ENCODE results near the gene GNA12.

Gene GNA12

DNA sequence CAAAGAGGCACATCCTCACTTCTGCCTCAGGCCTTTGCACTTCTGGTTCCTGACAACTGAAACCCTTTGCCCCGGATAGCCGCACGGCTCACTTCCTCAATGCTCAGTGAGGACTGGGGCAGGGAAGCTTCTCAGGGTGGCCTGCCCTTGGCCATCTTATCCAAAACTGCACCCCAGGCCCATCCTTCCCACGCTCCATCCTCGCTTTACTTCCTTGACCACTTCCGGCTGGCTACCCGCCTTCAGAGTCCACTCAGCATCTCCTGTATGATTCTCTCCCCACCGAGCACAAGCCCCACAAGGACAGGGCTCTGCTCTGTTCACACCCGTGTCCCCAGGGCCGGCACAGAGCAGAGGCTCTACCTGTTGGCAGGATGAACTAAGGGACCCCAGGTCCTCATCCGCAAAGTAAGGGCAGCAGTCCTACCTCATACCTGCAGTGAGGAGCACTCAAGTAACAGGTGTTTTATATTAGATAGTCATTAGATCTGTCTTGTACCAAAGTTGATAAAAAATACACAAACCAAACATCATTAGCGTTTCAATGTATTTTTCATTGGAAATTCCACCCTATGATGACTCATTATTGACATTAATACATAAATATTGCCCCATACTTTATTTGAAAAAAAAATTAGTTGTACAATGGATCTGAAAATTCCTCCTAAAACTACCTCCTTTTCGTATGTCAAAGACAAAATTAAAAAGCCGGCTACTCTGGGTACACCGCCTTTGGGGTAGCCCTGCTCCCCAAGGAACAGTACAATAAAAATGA is 35.0 kb downstream of the GNA12 start:
- Histone ChIP-seq H3K9me2 (replicated peaks; ENCODE audit: insufficient read depth, low read length) (no peaks in the 10 kb centered on the region), H3K9me3 (ENCODE audit: insufficient read depth, low read length) (no peaks in the 10 kb centered on the region), H3K79me2 (ENCODE audit: insufficient read depth, low read length) (no peaks in the 10 kb centered on the region), H3K27me3 (ENCODE audit: low read length) (no peaks in the 10 kb centered on the region), H3K4me3 (ENCODE audit: insufficient read depth, low read length, poor library complexity, severe bottlenecking) (no peak overlapping the region), H2AFZ (ENCODE audit: low read depth, low read length, severe bottlenecking) (no peak overlapping the region), H3K36me3 (ENCODE audit: low read length) (no peaks in the 10 kb centered on the region), H3K4me2 (ENCODE audit: low read depth, low read length, poor library complexity, severe bottlenecking) (no peak overlapping the region), H3K9ac (ENCODE audit: low read length) (no peak overlapping the region), H4K20me1 (ENCODE audit: low read depth, low read length) (no peaks in the 10 kb centered on the region; the same call in 1 of the 2 replicates), H3K27ac (ENCODE audit: low read depth, low read length) (no peak overlapping the region), H3F3A (ENCODE audit: insufficient read depth) (no peaks in the 10 kb centered on the region)
- TF ChIP-seq, protein P1, sequence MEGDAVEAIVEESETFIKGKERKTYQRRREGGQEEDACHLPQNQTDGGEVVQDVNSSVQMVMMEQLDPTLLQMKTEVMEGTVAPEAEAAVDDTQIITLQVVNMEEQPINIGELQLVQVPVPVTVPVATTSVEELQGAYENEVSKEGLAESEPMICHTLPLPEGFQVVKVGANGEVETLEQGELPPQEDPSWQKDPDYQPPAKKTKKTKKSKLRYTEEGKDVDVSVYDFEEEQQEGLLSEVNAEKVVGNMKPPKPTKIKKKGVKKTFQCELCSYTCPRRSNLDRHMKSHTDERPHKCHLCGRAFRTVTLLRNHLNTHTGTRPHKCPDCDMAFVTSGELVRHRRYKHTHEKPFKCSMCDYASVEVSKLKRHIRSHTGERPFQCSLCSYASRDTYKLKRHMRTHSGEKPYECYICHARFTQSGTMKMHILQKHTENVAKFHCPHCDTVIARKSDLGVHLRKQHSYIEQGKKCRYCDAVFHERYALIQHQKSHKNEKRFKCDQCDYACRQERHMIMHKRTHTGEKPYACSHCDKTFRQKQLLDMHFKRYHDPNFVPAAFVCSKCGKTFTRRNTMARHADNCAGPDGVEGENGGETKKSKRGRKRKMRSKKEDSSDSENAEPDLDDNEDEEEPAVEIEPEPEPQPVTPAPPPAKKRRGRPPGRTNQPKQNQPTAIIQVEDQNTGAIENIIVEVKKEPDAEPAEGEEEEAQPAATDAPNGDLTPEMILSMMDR (IDR thresholded peaks at IDR 0.05; ENCODE audit: insufficient read depth, low read length, poor library complexity, severe bottlenecking) = no peak
- TF ChIP-seq EZH2phosphoT487 (conservative IDR thresholded peaks at IDR 0.05; ENCODE audit: low read length) = no peak

DNA sequence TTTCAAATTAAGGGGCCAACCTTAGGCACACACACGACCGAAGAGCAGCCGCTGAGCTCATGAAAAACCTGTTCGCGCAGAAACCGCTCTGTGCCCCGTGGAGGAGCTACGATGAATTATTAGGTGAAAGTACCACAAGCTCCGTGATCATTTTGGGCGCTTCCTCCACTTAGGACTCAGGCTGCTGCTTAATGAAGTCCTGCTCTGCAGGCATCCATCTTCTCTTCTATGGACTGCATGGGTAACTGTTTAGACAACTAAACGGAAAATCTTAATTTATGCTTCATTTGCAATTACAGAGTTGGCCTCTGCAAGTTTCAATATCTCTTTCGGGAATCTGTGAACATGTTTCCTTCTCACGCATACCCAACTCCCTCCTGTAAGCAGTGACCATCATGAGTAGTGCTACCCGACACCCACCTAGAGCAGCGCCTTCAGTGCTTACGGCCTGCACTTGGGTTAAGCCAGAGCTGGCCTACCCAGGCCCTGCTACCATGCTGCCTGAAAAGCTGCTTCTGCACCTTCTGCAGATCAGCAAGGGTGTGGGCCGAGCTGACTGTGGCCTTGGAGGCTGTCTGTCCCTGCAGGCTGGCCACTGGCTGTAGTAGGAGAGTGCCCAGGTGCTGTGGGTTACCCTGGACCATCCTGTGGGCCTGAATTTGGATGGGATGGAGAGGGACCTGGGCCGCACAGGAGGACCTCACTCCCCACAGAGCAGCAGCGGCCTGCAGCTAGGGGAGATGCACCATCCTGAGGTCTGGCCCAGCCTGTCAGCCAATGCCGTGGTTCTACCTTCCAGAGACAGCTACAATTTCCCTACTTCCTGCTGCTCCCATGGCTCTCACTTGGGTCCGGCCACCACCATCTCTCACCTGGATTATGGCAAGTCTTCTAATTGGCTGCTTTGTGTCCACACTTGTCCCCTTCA is 36.0 kb downstream of the GNA12 start:
- H3K9me3 ChIP-seq (ENCODE audit: insufficient read depth, low read length) = no peaks in the 10 kb centered on the region
- no peaks in the 10 kb centered on the region for H3K9me2 ChIP-seq (replicated peaks; ENCODE audit: insufficient read depth, low read length)
- H3K27me3 ChIP-seq (ENCODE audit: low read length) = no peaks in the 10 kb centered on the region
- no peaks in the 10 kb centered on the region; the same call in 1 of the 2 replicates for H4K20me1 ChIP-seq (ENCODE audit: low read depth, low read length)
- no peak overlapping the region for H3K27ac ChIP-seq (ENCODE audit: low read depth, low read length)
- H3K4me2 ChIP-seq (ENCODE audit: low read depth, low read length, poor library complexity, severe bottlenecking) = no peak overlapping the region
- TF ChIP-seq EZH2phosphoT487 (conservative IDR thresholded peaks at IDR 0.05; ENCODE audit: low read length) = no peak
- no peak overlapping the region for H3K4me3 ChIP-seq (ENCODE audit: insufficient read depth, low read length, poor library complexity, severe bottlenecking)
- no peak overlapping the region for H2AFZ ChIP-seq (ENCODE audit: low read depth, low read length, severe bottlenecking)
- H3F3A ChIP-seq (ENCODE audit: insufficient read depth) = no peaks in the 10 kb centered on the region
- H3K9ac ChIP-seq (ENCODE audit: low read length) = no peak overlapping the region
- H3K36me3 ChIP-seq (ENCODE audit: low read length) = no peaks in the 10 kb centered on the region
- H3K79me2 ChIP-seq (ENCODE audit: insufficient read depth, low read length) = no peaks in the 10 kb centered on the region

- Histone ChIP-seq H3K9ac (ENCODE audit: low read length) (no peak overlapping the region), H3K36me3 (ENCODE audit: low read length) (no peaks in the 10 kb centered on the region), H3K27me3 (ENCODE audit: low read length) (no peaks in the 10 kb centered on the region), H3K79me2 (ENCODE audit: insufficient read depth, low read length) (no peaks in the 10 kb centered on the region), H3F3A (ENCODE audit: insufficient read depth) (no peaks in the 10 kb centered on the region), H2AFZ (ENCODE audit: low read depth, low read length, severe bottlenecking) (no peak overlapping the region), H3K9me3 (ENCODE audit: insufficient read depth, low read length) (no peaks in the 10 kb centered on the region), H4K20me1 (ENCODE audit: low read depth, low read length) (no peaks in the 10 kb centered on the region; the same call in 1 of the 2 replicates), H3K27ac (ENCODE audit: low read depth, low read length) (no peak overlapping the region), H3K4me2 (ENCODE audit: low read depth, low read length, poor library complexity, severe bottlenecking) (no peak overlapping the region), H3K9me2 (replicated peaks; ENCODE audit: insufficient read depth, low read length) (no peaks in the 10 kb centered on the region), H3K4me3 (ENCODE audit: insufficient read depth, low read length, poor library complexity, severe bottlenecking) (no peak overlapping the region)
- TF ChIP-seq, protein P1 (IDR thresholded peaks at IDR 0.05; ENCODE audit: insufficient read depth, low read length, poor library complexity, severe bottlenecking) = no peak
- TF ChIP-seq EZH2phosphoT487 (conservative IDR thresholded peaks at IDR 0.05; ENCODE audit: low read length) = no peak
Measured at GRCh38 chr7:2807460-2807844, 36.7 kb downstream of the GNA12 start.

Measured in SU-DHL-6 (cell line).